Neural cell (in vitro differentiated cells): Measurements from ENCODE around the gene RPRML. TPM values are rescaled to one million over a fixed set of nuclear protein-coding genes. Genes with fewer than 3 reads are reported as not detected.
A peak's percentile ranks its signal among the peaks of the same experiment; 100 is the strongest.

ENCODE experiments used
- H2AFZ ChIP-seq: fragments of 200-600, 300-800 bp; sonication (generic), shearing (Covaris generic); 2 replicates; pipeline ENCODE4 v1.6.0; 2014; ENCODE audit warnings: low read depth, mild to moderate bottlenecking, antibody characterized with exemption, low read length, moderate library complexity
- H3F3A ChIP-seq: fragments of 200-600 bp; shearing (Covaris generic); 2 replicates; pipeline ENCODE4 v1.6.1; 2016; ENCODE audit warnings: mild to moderate bottlenecking, moderate library complexity, mixed read lengths, antibody characterized with exemption, low read length; ENCODE audit not compliant: insufficient read depth, poor library complexity, severe bottlenecking
- H3K27ac ChIP-seq: fragments of 200-600, 300-800 bp; sonication (generic), shearing (Covaris generic); 2 replicates; pipeline ENCODE4 v1.5.1; 2014; ENCODE audit warnings: mild to moderate bottlenecking, low read length, moderate library complexity
- H3K27me3 ChIP-seq: fragments of 300-800, 200-600 bp; sonication (generic), shearing (Covaris generic); 2 replicates; pipeline ENCODE4 v1.6.0; 2014; ENCODE audit warnings: mild to moderate bottlenecking, low read depth, low read length, moderate library complexity; ENCODE audit not compliant: insufficient read depth
- H3K36me3 ChIP-seq: fragments of 300-800, 200-600 bp; sonication (generic), shearing (Covaris generic); 2 replicates; pipeline ENCODE4 v1.5.1; 2014; ENCODE audit warnings: mild to moderate bottlenecking, antibody characterized with exemption, low read length, moderate library complexity; ENCODE audit not compliant: insufficient read depth
- H3K4me2 ChIP-seq: fragments of 300-800, 200-600 bp; sonication (generic), shearing (Covaris generic); 2 replicates; pipeline ENCODE4 v1.6.0; 2014; ENCODE audit warnings: mild to moderate bottlenecking, low read length
- H3K4me3 ChIP-seq: fragments of 300-800, 200-600 bp; sonication (generic), shearing (Covaris generic); 2 replicates; pipeline ENCODE4 v1.5.1; 2014; ENCODE audit warnings: mild to moderate bottlenecking, low read length, moderate library complexity
- H3K79me2 ChIP-seq: fragments of 200-600 bp; shearing (Covaris generic); replicated peaks from 2 replicates; pipeline ENCODE4 v1.6.0; 2014; ENCODE audit warnings: mild to moderate bottlenecking, low read length, moderate library complexity; ENCODE audit not compliant: insufficient read depth
- H3K9ac ChIP-seq: fragments of 300-800, 200-600 bp; sonication (generic), shearing (Covaris generic); 2 replicates; pipeline ENCODE4 v1.6.1; 2016; ENCODE audit warnings: mild to moderate bottlenecking, low read length, mixed read lengths
- H3K9me2 ChIP-seq: fragments of 200-600 bp; shearing (Covaris generic); 2 replicates; pipeline ENCODE4 v1.6.1; 2016; ENCODE audit warnings: mild to moderate bottlenecking, low read length, mixed read lengths; ENCODE audit not compliant: insufficient read depth
- H3K9me3 ChIP-seq: fragments of 200-600, 300-800 bp; sonication (generic), shearing (Covaris generic); 2 replicates; pipeline ENCODE4 v1.6.1; 2016; ENCODE audit warnings: mild to moderate bottlenecking, mixed run types, low read length, moderate library complexity, mixed read lengths
- H4K20me1 ChIP-seq: fragments of 200-600 bp; shearing (Covaris generic); 2 replicates; pipeline ENCODE4 v1.6.1; 2016; ENCODE audit warnings: mild to moderate bottlenecking, mixed run types; ENCODE audit not compliant: insufficient read depth
- EP300 ChIP-seq: fragments of 450-650 bp; conservative IDR thresholded peaks from 2 replicates; pipeline ENCODE4 v1.6.1; 2014; ENCODE audit warnings: antibody characterized with exemption, mild to moderate bottlenecking, moderate library complexity; ENCODE audit not compliant: poor library complexity, severe bottlenecking
- EZH2 ChIP-seq: fragments of 200-600, 300-800 bp; shearing (Covaris generic), sonication (generic); IDR thresholded peaks from 2 replicates; pipeline ENCODE4 v1.6.1; 2014; ENCODE audit warnings: antibody characterized with exemption, low read length, borderline replicate concordance, mild to moderate bottlenecking; ENCODE audit not compliant: insufficient read depth, poor library complexity, severe bottlenecking
- MXI1 ChIP-seq: fragments of 450-650 bp; conservative IDR thresholded peaks from 2 replicates; pipeline ENCODE4 v1.6.1; 2014; ENCODE audit warnings: antibody characterized with exemption, mild to moderate bottlenecking; ENCODE audit not compliant: poor library complexity, severe bottlenecking
- POLR2AphosphoS5 ChIP-seq: IDR thresholded peaks from 2 replicates; pipeline ENCODE4 v1.6.1; 2012
- RAD21 ChIP-seq: fragments of 450-650 bp; conservative IDR thresholded peaks from 2 replicates; pipeline ENCODE4 v1.6.1; 2014; ENCODE audit warnings: antibody characterized with exemption, mild to moderate bottlenecking, moderate library complexity
- SMC3 ChIP-seq: fragments of 450-650 bp; conservative IDR thresholded peaks from 2 replicates; pipeline ENCODE4 v1.6.1; 2014; ENCODE audit warnings: antibody characterized with exemption, mild to moderate bottlenecking, moderate library complexity; ENCODE audit not compliant: poor library complexity
- TAF1 ChIP-seq: IDR thresholded peaks from 2 replicates; pipeline ENCODE4 v1.6.1; 2012; ENCODE audit warnings: low read depth
- polyA plus RNA-seq: library from polyadenylated mRNA; depleted of rRNA; stranded (reverse); fragments of >200 nt; gene quantifications from 2 replicates; pipeline ENCODE4 v1.2.3, GENCODE V29; 2014
- TF ChIP-seq, protein P1 (sequence below): IDR thresholded peaks from 2 replicates; pipeline ENCODE4 v1.6.1; 2012; ENCODE audit warnings: borderline replicate concordance
- TF ChIP-seq, protein P2 (sequence below): fragments of 450-650 bp; IDR thresholded peaks from 2 replicates; pipeline ENCODE4 v1.5.1; 2014; ENCODE audit warnings: antibody characterized with exemption, mild to moderate bottlenecking, moderate library complexity; ENCODE audit not compliant: poor library complexity, severe bottlenecking

The RPRML gene
- polyA plus RNA-seq, 1 donor from 2014 or later, result 4.7 TPM

DNA sequence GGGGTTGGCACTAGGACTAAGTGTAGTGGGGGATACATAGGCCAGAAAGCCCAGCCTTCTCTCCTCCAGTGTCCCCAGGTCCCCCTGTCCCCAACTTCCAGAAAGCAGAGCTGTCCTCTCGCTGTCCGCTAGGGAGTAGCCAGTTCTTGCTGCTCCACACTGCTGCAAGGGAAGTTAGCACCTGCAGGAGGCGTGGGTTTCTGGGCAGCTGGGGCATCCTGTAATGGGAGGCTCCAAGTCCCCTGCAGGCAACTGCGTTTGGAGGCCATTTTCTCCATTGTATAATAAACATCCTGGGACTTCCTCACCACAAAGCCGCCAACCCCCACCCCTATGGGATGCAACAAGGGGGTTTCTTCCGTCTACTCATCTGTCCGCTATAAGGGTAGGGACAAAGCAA, 1.7 kb downstream of the RPRML start:
- Histone ChIP-seq H3K4me3 (peak overlapping the region; percentile 76), H3K27me3 (peaks cover 34% of the 10 kb centered on the region), H3K9me2 (no peaks in the 10 kb centered on the region), H3K4me2 (no peak overlapping the region), H3F3A (no peaks in the 10 kb centered on the region), H3K9me3 (no peaks in the 10 kb centered on the region), H2AFZ (no peak overlapping the region), H3K9ac (no peak overlapping the region), H4K20me1 (no peaks in the 10 kb centered on the region), H3K36me3 (no peaks in the 10 kb centered on the region), H3K79me2 (no peaks in the 10 kb centered on the region), H3K27ac (no peak overlapping the region)
- TF ChIP-seq MXI1, result no peak
- no peak for TF ChIP-seq EZH2
- TF ChIP-seq, protein P1, sequence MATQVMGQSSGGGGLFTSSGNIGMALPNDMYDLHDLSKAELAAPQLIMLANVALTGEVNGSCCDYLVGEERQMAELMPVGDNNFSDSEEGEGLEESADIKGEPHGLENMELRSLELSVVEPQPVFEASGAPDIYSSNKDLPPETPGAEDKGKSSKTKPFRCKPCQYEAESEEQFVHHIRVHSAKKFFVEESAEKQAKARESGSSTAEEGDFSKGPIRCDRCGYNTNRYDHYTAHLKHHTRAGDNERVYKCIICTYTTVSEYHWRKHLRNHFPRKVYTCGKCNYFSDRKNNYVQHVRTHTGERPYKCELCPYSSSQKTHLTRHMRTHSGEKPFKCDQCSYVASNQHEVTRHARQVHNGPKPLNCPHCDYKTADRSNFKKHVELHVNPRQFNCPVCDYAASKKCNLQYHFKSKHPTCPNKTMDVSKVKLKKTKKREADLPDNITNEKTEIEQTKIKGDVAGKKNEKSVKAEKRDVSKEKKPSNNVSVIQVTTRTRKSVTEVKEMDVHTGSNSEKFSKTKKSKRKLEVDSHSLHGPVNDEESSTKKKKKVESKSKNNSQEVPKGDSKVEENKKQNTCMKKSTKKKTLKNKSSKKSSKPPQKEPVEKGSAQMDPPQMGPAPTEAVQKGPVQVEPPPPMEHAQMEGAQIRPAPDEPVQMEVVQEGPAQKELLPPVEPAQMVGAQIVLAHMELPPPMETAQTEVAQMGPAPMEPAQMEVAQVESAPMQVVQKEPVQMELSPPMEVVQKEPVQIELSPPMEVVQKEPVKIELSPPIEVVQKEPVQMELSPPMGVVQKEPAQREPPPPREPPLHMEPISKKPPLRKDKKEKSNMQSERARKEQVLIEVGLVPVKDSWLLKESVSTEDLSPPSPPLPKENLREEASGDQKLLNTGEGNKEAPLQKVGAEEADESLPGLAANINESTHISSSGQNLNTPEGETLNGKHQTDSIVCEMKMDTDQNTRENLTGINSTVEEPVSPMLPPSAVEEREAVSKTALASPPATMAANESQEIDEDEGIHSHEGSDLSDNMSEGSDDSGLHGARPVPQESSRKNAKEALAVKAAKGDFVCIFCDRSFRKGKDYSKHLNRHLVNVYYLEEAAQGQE, result no peak
- TF ChIP-seq RAD21, result no peak
- no peak for TF ChIP-seq SMC3
- TF ChIP-seq, protein P2, sequence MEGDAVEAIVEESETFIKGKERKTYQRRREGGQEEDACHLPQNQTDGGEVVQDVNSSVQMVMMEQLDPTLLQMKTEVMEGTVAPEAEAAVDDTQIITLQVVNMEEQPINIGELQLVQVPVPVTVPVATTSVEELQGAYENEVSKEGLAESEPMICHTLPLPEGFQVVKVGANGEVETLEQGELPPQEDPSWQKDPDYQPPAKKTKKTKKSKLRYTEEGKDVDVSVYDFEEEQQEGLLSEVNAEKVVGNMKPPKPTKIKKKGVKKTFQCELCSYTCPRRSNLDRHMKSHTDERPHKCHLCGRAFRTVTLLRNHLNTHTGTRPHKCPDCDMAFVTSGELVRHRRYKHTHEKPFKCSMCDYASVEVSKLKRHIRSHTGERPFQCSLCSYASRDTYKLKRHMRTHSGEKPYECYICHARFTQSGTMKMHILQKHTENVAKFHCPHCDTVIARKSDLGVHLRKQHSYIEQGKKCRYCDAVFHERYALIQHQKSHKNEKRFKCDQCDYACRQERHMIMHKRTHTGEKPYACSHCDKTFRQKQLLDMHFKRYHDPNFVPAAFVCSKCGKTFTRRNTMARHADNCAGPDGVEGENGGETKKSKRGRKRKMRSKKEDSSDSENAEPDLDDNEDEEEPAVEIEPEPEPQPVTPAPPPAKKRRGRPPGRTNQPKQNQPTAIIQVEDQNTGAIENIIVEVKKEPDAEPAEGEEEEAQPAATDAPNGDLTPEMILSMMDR, result peak; percentile 40

DNA sequence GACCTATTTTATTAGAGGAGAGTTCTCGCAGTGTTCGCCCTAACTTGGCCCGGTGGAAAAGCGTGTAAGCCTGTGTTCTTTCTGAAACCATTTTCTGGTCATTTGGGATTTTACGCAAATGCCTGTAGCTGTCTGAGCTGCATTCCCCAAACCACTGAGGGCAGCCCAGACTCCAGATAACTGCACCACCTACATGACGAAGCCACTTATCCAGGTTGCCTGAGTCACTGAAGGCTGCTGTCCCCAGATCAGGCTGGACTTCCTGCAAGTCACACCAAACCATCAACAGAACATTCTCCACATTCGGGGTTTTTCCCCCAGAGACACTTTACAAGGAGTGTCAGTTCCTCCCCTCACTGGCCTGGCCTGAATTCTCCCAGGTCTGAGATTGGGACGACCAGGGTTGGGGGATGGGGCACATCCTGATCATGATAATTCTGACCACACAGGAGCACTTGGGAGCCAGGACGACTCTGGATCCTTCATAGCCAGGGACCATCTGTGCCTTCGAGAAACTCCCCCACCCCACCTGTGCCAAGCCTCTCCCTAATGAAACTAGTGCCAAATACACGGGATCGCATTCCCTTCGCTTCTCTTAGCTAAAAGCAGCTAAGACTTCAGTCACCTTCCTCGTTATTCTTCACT, 2.3 kb downstream of the RPRML start:
- H3K36me3 ChIP-seq, result no peaks in the 10 kb centered on the region
- H3F3A ChIP-seq, result no peaks in the 10 kb centered on the region
- H3K9ac ChIP-seq, result no peak overlapping the region
- no peak overlapping the region for H3K4me3 ChIP-seq
- H3K4me2 ChIP-seq, result no peak overlapping the region
- TF ChIP-seq EZH2, result no peak
- TF ChIP-seq POLR2AphosphoS5, result no peak
- no peak for TF ChIP-seq TAF1
- no peak for TF ChIP-seq SMC3
- TF ChIP-seq, protein P1, result no peak
- no peak for TF ChIP-seq EP300
- TF ChIP-seq, protein P2, result no peak
- TF ChIP-seq MXI1, result no peak
- no peak for TF ChIP-seq RAD21
- no peak overlapping the region for H2AFZ ChIP-seq
- no peaks in the 10 kb centered on the region for H3K9me3 ChIP-seq
- H3K27me3 ChIP-seq, result peaks cover 34% of the 10 kb centered on the region
- no peak overlapping the region for H3K27ac ChIP-seq
- no peaks in the 10 kb centered on the region for H4K20me1 ChIP-seq
- no peaks in the 10 kb centered on the region for H3K79me2 ChIP-seq
- H3K9me2 ChIP-seq, result no peaks in the 10 kb centered on the region
